ENCODE data around the gene MAP3K10. TPM values are rescaled to one million over a fixed set of nuclear protein-coding genes. Genes with fewer than 3 reads are reported as not detected.
A peak's percentile ranks its signal among the peaks of the same experiment; 100 is the strongest.

Gene MAP3K10
- total and polyA plus RNA-seq, 8 donors, result 12.9 to 17.2 (median 15.1) TPM

- DNase-seq, result no peak
- H3K4me3 ChIP-seq, result no peak overlapping the region
- peaks cover 0 to 11% of the 10 kb centered on the region in 2 donors for H3K36me3 ChIP-seq
- TF ChIP-seq, protein P1, sequence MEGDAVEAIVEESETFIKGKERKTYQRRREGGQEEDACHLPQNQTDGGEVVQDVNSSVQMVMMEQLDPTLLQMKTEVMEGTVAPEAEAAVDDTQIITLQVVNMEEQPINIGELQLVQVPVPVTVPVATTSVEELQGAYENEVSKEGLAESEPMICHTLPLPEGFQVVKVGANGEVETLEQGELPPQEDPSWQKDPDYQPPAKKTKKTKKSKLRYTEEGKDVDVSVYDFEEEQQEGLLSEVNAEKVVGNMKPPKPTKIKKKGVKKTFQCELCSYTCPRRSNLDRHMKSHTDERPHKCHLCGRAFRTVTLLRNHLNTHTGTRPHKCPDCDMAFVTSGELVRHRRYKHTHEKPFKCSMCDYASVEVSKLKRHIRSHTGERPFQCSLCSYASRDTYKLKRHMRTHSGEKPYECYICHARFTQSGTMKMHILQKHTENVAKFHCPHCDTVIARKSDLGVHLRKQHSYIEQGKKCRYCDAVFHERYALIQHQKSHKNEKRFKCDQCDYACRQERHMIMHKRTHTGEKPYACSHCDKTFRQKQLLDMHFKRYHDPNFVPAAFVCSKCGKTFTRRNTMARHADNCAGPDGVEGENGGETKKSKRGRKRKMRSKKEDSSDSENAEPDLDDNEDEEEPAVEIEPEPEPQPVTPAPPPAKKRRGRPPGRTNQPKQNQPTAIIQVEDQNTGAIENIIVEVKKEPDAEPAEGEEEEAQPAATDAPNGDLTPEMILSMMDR (IDR thresholded peaks at IDR 0.05), result no peak
- no peak for ATAC-seq
- no peak overlapping the region for H3K27ac ChIP-seq
- peaks cover 27 to 52% of the 10 kb centered on the region in 2 donors for H3K27me3 ChIP-seq
- intact Hi-C loops (cut with DNase I), result no loop called here
- no peaks in the 10 kb centered on the region for H3K9me3 ChIP-seq
- peaks cover 17 to 29% of the 10 kb centered on the region in 2 donors for H3K4me1 ChIP-seq
These were observed 37.1 kb downstream of the MAP3K10 start for GRCh38 chr19:40228346-40228745.

DNA sequence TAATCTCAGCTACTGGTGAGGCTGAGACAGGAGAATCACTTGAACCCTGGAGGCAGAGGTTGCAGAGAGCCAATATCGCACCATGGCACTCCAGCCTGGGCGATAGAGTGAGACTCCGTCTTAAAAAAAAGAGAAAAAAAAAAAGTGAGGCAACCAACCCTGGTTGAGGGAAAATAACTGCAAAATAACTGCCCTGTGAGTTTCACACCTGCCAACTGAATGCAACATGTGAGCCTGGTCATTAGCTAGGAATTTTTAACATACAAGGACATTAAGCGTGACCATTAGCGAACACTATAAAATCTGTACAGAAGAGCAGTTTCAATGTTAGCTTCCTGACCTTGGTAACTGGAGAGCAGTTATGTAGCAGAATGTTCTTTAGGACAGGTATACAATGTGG lies 37.6 kb downstream of the MAP3K10 start:
- Histone ChIP-seq H3K27me3 (peaks cover 23 to 47% of the 10 kb centered on the region in 2 donors), H3K9me3 (no peaks in the 10 kb centered on the region), H3K27ac (no peak overlapping the region), H3K4me1 (peaks cover 17 to 29% of the 10 kb centered on the region in 2 donors), H3K36me3 (peaks cover 0 to 16% of the 10 kb centered on the region in 2 donors), H3K4me3 (no peak overlapping the region)
- TF ChIP-seq, protein P1 (IDR thresholded peaks at IDR 0.05), result no peak
- DNase-seq (no peak), ATAC-seq (no peak)
- intact Hi-C loops (cut with DNase I), result no loop called here

DNA sequence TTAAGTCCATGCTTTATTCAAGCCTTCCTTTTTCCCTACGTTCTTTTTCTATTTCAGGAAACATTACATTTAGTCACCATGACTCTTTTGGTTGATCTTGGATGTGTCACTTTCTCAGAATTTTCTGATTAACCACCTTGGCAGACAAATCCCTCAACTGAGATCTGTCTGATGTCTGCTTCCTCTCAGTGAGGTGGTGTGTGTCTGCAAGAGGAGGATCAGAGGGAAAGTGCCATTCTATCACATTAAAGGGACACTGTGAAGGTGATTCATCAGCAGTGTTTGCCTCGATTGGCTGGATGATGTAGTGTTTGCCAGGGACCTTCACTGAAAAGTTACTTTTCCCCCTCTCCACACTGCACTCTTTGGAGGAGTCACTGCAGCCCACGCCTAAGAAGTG lies 38.3 kb downstream of the MAP3K10 start:
- Histone ChIP-seq H3K4me3 (no peak overlapping the region), H3K27ac (no peak overlapping the region), H3K4me1 (peaks cover 17 to 29% of the 10 kb centered on the region in 2 donors), H3K9me3 (no peaks in the 10 kb centered on the region), H3K27me3 (peaks cover 18 to 41% of the 10 kb centered on the region in 2 donors), H3K36me3 (peaks cover 0 to 22% of the 10 kb centered on the region in 2 donors)
- DNase-seq (no peak), ATAC-seq (no peak)
- TF ChIP-seq, protein P1 (IDR thresholded peaks at IDR 0.05), result no peak
- intact Hi-C loops (cut with DNase I), result no loop called here

DNA sequence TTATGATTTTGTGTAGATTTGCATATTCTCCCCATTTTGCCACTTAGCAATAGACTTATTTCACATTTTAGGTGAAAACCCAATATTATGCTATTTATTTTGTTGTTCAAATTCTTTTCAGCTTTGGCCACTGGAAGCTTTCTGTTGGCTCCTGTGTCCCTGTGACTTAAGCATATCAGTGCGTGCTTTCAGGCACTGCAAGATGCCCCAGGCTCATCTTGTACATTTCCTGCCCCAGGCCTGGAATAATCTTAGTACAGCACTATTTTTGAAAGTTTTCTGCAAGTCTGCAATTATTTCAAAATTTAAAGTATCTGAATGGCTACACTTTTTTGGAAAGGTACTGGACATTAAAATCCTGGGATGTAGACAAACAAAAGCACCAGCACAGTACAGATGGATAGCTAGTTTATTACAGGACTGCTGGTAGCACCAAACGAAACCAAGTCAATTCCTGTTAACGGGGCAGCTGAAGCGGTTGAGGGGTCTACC lies 38.7 kb downstream of the MAP3K10 start:
- ATAC-seq (no peak), DNase-seq (no peak)
- Histone ChIP-seq H3K9me3 (no peaks in the 10 kb centered on the region), H3K36me3 (peaks cover 0 to 27% of the 10 kb centered on the region in 2 donors), H3K4me3 (no peak overlapping the region), H3K4me1 (peaks cover 17 to 29% of the 10 kb centered on the region in 2 donors), H3K27me3 (peaks cover 15 to 36% of the 10 kb centered on the region in 2 donors), H3K27ac (no peak overlapping the region)
- TF ChIP-seq, protein P1 (IDR thresholded peaks at IDR 0.05), result no peak
- intact Hi-C loops (cut with DNase I), result no loop called here

- DNase-seq (no peak), ATAC-seq (no peak)
- Histone ChIP-seq H3K9me3 (no peaks in the 10 kb centered on the region), H3K27me3 (peaks cover 8 to 25% of the 10 kb centered on the region in 2 donors), H3K36me3 (peaks cover 0 to 38% of the 10 kb centered on the region in 2 donors), H3K4me1 (peaks cover 11 to 23% of the 10 kb centered on the region in 2 donors), H3K27ac (peak overlapping the region in 1 of 2 donors; percentile 7), H3K4me3 (no peak overlapping the region)
- TF ChIP-seq, protein P1 (IDR thresholded peaks at IDR 0.05), result no peak
- intact Hi-C loops (cut with DNase I), result no loop called here
These were observed 39.8 kb downstream of the MAP3K10 start for GRCh38 chr19:40231057-40231456.

Measured in left lung (tissue), 10 donors.